Osteoblast (primary cell): Measurements from ENCODE around the gene ZBTB18. TPM values are rescaled to one million over a fixed set of nuclear protein-coding genes. Genes with fewer than 3 reads are reported as not detected.

Source experiments
- DNase-seq: peaks from one replicate; pipeline ENCODE4 v3.0.0; 2011; ENCODE audit warnings: low spot score, mixed read lengths; ENCODE audit not compliant: insufficient read length; ENCODE audit errors: missing footprints
- H2AFZ ChIP-seq: 2 replicates; pipeline ENCODE4 v1.6.0; 2011; ENCODE audit warnings: mild to moderate bottlenecking, low read length
- H3K27ac ChIP-seq: 2 replicates; pipeline ENCODE4 v1.5.1; 2011; ENCODE audit warnings: mild to moderate bottlenecking, low read depth, low read length, moderate library complexity
- H3K27me3 ChIP-seq: 2 replicates; pipeline ENCODE4 v1.6.0; 2012; ENCODE audit warnings: mild to moderate bottlenecking, control low read depth, inconsistent platforms, low read length, moderate library complexity; ENCODE audit not compliant: insufficient read depth
- H3K36me3 ChIP-seq: 2 replicates; pipeline ENCODE4 v1.5.1; 2011; ENCODE audit warnings: mild to moderate bottlenecking, low read length, control low read depth, moderate library complexity; ENCODE audit not compliant: insufficient read depth
- H3K4me1 ChIP-seq: 2 replicates; pipeline ENCODE4 v1.5.1; 2011; ENCODE audit warnings: mild to moderate bottlenecking, low read length, control low read depth, moderate library complexity; ENCODE audit not compliant: insufficient read depth
- H3K4me2 ChIP-seq: 2 replicates; pipeline ENCODE4 v1.6.0; 2011; ENCODE audit warnings: mild to moderate bottlenecking, low read length; ENCODE audit not compliant: insufficient read depth
- H3K4me3 ChIP-seq: fragments of 200-600 bp; sonication (generic); 3 replicates; pipeline ENCODE4 v1.5.1; 2012; ENCODE audit warnings: mild to moderate bottlenecking, low read length, inconsistent platforms; ENCODE audit not compliant: insufficient read depth
- H3K79me2 ChIP-seq: 2 replicates; pipeline ENCODE4 v1.6.0; 2012; ENCODE audit warnings: mild to moderate bottlenecking, low read length, control low read depth, inconsistent platforms; ENCODE audit not compliant: insufficient read depth
- H3K9me3 ChIP-seq: 2 replicates; pipeline ENCODE4 v1.5.1; 2011; ENCODE audit warnings: low read depth, low read length, control low read depth
- H4K20me1 ChIP-seq: 2 replicates; pipeline ENCODE4 v1.6.0; 2012; ENCODE audit warnings: mild to moderate bottlenecking, low read length, control low read depth; ENCODE audit not compliant: insufficient read depth
- total RNA-seq: library from RNA; depleted of rRNA; stranded (reverse); fragments of >200 nt; gene quantifications from 2 replicates; pipeline ENCODE4 v1.2.3, GENCODE V29; 2012
- TF ChIP-seq, protein P1 (sequence below): IDR thresholded peaks from 2 replicates; pipeline ENCODE4 v1.5.1; 2011; ENCODE audit warnings: mild to moderate bottlenecking, low read depth, low read length, moderate library complexity; ENCODE audit errors: extremely low read depth

The ZBTB18 gene
- total RNA-seq, 1 donor: 10.5 TPM

DNA sequence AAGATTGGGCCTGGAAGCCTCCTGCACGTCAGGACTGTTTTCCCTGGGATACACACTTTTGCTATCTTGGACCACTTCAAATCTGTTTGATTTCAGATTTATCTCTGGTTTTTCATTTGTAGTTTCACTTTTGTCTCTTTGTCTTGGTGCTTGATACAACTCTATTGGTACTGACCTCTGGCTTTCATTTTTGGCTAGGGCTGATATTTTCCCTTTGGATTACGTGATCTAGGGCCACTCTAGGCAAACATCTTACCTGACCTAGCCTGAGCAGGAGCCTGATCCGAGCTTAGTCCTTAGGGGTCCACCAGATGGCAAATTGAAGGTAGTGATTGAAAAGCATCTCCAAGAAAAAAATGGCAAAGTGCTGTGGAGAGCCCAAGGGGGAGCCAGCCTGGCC lies 39.6 kb downstream of the ZBTB18 start:
- no peak for DNase-seq
- no peak overlapping the region for H2AFZ ChIP-seq
- H3K27ac ChIP-seq: no peak overlapping the region
- H3K27me3 ChIP-seq: no peaks in the 10 kb centered on the region
- no peak overlapping the region for H3K4me3 ChIP-seq
- TF ChIP-seq, protein P1, sequence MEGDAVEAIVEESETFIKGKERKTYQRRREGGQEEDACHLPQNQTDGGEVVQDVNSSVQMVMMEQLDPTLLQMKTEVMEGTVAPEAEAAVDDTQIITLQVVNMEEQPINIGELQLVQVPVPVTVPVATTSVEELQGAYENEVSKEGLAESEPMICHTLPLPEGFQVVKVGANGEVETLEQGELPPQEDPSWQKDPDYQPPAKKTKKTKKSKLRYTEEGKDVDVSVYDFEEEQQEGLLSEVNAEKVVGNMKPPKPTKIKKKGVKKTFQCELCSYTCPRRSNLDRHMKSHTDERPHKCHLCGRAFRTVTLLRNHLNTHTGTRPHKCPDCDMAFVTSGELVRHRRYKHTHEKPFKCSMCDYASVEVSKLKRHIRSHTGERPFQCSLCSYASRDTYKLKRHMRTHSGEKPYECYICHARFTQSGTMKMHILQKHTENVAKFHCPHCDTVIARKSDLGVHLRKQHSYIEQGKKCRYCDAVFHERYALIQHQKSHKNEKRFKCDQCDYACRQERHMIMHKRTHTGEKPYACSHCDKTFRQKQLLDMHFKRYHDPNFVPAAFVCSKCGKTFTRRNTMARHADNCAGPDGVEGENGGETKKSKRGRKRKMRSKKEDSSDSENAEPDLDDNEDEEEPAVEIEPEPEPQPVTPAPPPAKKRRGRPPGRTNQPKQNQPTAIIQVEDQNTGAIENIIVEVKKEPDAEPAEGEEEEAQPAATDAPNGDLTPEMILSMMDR: no peak
- H4K20me1 ChIP-seq: no peaks in the 10 kb centered on the region
- H3K36me3 ChIP-seq: no peaks in the 10 kb centered on the region
- no peaks in the 10 kb centered on the region for H3K79me2 ChIP-seq
- peaks cover 7% of the 10 kb centered on the region for H3K4me1 ChIP-seq
- H3K4me2 ChIP-seq: no peak overlapping the region
- H3K9me3 ChIP-seq: no peaks in the 10 kb centered on the region

DNA sequence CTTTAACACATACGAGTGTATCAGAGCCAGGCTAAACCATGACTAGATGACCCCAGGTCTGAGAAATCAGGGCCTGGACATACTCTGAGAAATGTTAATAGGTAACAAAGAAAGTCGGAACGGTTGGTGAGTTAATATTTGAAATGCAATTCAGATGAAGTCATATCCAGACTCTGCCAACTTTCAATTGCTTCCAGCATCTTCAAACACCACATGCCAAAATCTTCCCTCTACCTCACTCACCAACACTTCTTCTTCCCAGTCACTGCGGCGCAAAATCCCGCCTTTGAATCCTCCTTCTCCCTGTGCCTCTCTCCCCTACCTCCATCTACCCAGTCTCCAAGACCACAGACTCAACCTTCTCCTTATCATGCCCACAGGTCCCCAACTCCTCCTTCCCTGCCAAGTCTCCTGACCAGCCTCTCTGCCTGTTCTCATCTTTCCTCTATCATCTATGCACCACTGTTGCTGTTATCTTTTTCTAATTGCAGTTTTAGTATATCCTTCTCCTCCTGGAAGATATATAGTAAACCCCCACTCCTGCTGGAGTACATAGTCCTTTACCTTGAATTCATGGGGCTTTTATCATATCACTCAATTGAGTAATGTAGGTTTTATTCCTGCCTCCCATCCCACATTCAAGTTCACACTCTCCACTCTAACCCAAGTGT lies 41.3 kb downstream of the ZBTB18 start:
- TF ChIP-seq, protein P1: no peak
- Histone ChIP-seq H3K27ac (no peak overlapping the region), H4K20me1 (no peaks in the 10 kb centered on the region), H3K4me2 (peak overlapping the region; percentile 13), H3K4me1 (peaks cover 7% of the 10 kb centered on the region), H3K27me3 (peaks cover 5% of the 10 kb centered on the region), H3K36me3 (no peaks in the 10 kb centered on the region), H3K79me2 (no peaks in the 10 kb centered on the region), H3K4me3 (no peak overlapping the region), H2AFZ (peak overlapping the region; percentile 26), H3K9me3 (no peaks in the 10 kb centered on the region)
- peak; percentile 51 for DNase-seq

DNA sequence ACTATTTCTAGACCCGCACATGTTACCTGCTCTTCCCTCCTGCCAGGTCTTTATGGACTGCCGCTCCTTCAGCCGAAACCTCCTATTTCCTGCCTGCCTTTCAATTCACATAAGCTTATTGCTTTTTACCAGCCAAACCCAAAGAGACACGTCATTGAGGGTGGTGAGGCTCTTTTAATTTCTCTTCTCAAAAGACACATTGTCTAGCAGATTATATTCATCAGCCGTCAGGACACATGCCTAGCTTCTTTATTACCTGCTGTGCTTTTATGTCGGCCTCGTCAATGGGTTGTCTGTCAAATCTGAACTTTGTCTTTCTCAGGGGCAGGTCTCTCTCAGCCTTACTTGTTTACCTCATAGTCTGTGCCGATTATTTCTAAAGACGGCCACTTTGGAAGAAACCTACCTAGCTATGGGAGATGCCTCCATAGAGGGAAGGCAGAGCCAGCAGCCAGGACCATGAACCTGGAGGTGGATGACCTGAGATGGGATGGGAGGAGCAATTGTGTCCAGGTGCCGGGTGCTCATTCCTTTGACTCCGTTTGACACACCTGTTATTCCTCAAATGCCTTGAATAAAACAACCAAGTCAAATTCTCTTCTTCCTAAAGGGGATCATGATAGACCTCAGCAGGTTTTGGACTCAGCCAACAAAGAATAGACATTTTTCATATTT lies 42.0 kb downstream of the ZBTB18 start:
- H3K4me2 ChIP-seq: no peak overlapping the region
- H3K36me3 ChIP-seq: no peaks in the 10 kb centered on the region
- H2AFZ ChIP-seq: no peak overlapping the region
- H3K79me2 ChIP-seq: no peaks in the 10 kb centered on the region
- peak; percentile 23 for DNase-seq
- H3K27me3 ChIP-seq: peaks cover 12% of the 10 kb centered on the region
- TF ChIP-seq, protein P1: no peak
- no peak overlapping the region for H3K27ac ChIP-seq
- H4K20me1 ChIP-seq: no peaks in the 10 kb centered on the region
- no peaks in the 10 kb centered on the region for H3K9me3 ChIP-seq
- peaks cover 7% of the 10 kb centered on the region for H3K4me1 ChIP-seq
- H3K4me3 ChIP-seq: no peak overlapping the region

DNA sequence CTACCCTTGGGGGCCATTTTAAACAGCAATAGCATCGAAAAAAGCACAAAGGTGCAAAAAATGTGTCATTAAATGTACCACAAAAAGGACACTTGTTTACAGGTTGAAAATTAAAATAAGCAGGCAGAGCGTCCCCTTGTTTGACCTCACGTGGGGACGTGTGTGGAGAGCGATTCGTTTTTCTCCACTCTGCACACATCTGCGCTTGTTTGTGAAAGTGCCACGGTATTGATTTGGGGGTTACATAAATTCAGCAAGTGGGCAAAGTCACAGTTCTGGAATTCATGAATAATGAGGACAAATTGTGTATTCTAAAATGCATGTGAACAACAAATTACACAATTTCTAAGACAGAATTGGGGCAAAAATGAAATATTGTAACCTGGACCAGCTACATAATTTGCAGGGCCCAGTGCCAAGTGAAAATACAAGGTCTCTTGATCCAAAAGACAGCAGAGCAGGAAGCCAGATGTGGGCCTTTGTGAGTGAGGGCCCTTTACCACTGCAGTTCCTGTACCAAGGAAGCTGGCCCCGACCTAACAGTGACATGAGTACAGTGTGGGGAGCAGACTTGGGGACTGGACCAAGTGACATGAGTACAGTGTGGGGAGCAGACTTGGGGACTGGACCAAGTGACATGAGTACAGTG lies 43.9 kb downstream of the ZBTB18 start:
- Histone ChIP-seq H4K20me1 (no peaks in the 10 kb centered on the region), H3K27ac (no peak overlapping the region), H3K4me3 (no peak overlapping the region), H3K36me3 (no peaks in the 10 kb centered on the region), H3K79me2 (no peaks in the 10 kb centered on the region), H3K4me2 (no peak overlapping the region), H2AFZ (no peak overlapping the region), H3K4me1 (peaks cover 7% of the 10 kb centered on the region), H3K27me3 (peaks cover 16% of the 10 kb centered on the region), H3K9me3 (no peaks in the 10 kb centered on the region)
- TF ChIP-seq, protein P1: no peak
- no peak for DNase-seq
